Endothelial cell of umbilical vein (primary cell): ENCODE data around the gene ITGB3. TPM values are rescaled to one million over a fixed set of nuclear protein-coding genes. Genes with fewer than 3 reads are reported as not detected.

Experiments used
- BruUV-seq: library from RNA; stranded (reverse); fragments of 400-500 nt; replicated peaks from 2 replicates; lab custom pipeline; 2021; lab: Mats Ljungman, UMichigan
- CTCF ChIA-PET: fragments of 300-600, 350-600 bp; sonication (Branson Sonifier 250); formaldehyde crosslinking; loops from one replicate; lab custom pipeline; 2021; ENCODE audit warnings: antibody characterized with exemption, inconsistent platforms; lab: Charles Lee
- POLR2A ChIA-PET: fragments of 300-600, 350-600 bp; sonication (Branson Sonifier 250); formaldehyde crosslinking; loops from one replicate; lab custom pipeline; 2021; ENCODE audit warnings: antibody characterized with exemption, inconsistent platforms; lab: Charles Lee
- DNase-seq: peaks from one replicate; pipeline ENCODE4 v3.0.0-alpha.2; 2011; ENCODE audit warnings: low read depth, low spot score
- FAIRE-seq: peaks from 2 replicates; lab custom pipeline; 2011; peaks lifted over from hg19 to GRCh38; lab: Jason Lieb, UNC
- H2AFZ ChIP-seq: 2 replicates; pipeline ENCODE4 v1.6.0; 2012; ENCODE audit warnings: low read depth, low read length, control low read depth, inconsistent platforms
- H3K27ac ChIP-seq: 2 replicates; pipeline ENCODE4 v1.5.1; 2011; ENCODE audit warnings: low read depth, mild to moderate bottlenecking, control low read depth, low read length, moderate library complexity; ENCODE audit not compliant: insufficient read depth
- H3K27me3 ChIP-seq, 2 experiments: 2 replicates each; pipeline versions ENCODE4 v1.6.0 to v1.6.1; 2011; ENCODE audit warnings: low read length in 2 of 2, mixed read lengths in 1 of 2; ENCODE audit not compliant: control insufficient read depth in 2 of 2, insufficient read depth in 2 of 2
- H3K36me3 ChIP-seq, 2 experiments: 2 replicates in 1 of 2; 3 replicates in 1 of 2; pipeline ENCODE4 v1.5.1; 2011; ENCODE audit warnings: low read length in 2 of 2, mild to moderate bottlenecking in 1 of 2, moderate library complexity in 1 of 2; ENCODE audit not compliant: control insufficient read depth in 2 of 2, insufficient read depth in 2 of 2; ENCODE audit errors: extremely low read depth in 1 of 2
- H3K4me1 ChIP-seq: 3 replicates; pipeline ENCODE4 v1.5.1; 2011; ENCODE audit warnings: mild to moderate bottlenecking, low read length; ENCODE audit not compliant: control insufficient read depth, insufficient read depth; ENCODE audit errors: extremely low read depth
- H3K4me2 ChIP-seq: 2 replicates; pipeline ENCODE4 v1.6.1; 2011; ENCODE audit warnings: low read length, control low read depth, mixed read lengths; ENCODE audit not compliant: insufficient read depth
- H3K4me3 ChIP-seq, 3 experiments: fragments of 200-600 bp in 1 of 3; sonication (generic), shearing (Covaris generic) in 1 of 3; replicated peaks in 1 of 3; 2 replicates each; pipeline ENCODE4 v1.5.1; 2011 to 2016; ENCODE audit warnings: control low read depth in 3 of 3, low read length in 3 of 3, mild to moderate bottlenecking in 2 of 3, inconsistent platforms in 1 of 3, low read depth in 1 of 3, moderate library complexity in 1 of 3; ENCODE audit not compliant: insufficient read depth in 1 of 3
- H3K79me2 ChIP-seq: 2 replicates; pipeline ENCODE4 v1.6.0; 2012; ENCODE audit warnings: low read length, inconsistent platforms; ENCODE audit not compliant: control insufficient read depth, insufficient read depth
- H3K9ac ChIP-seq: replicated peaks from 2 replicates; pipeline ENCODE3; 2011; ENCODE audit warnings: low read length, control low read depth; ENCODE audit not compliant: insufficient read depth; ENCODE audit errors: extremely low read depth
- H3K9me1 ChIP-seq: replicated peaks from 3 replicates; pipeline ENCODE4 v1.6.0; 2011; ENCODE audit warnings: mild to moderate bottlenecking, low read length; ENCODE audit not compliant: control insufficient read depth, insufficient read depth; ENCODE audit errors: extremely low read depth
- H3K9me3 ChIP-seq: replicated peaks from 2 replicates; pipeline ENCODE4 v1.5.1; 2012; ENCODE audit warnings: low read length, inconsistent platforms; ENCODE audit not compliant: control insufficient read depth, insufficient read depth
- H4K20me1 ChIP-seq: replicated peaks from 2 replicates; pipeline ENCODE3; 2011; ENCODE audit warnings: mild to moderate bottlenecking, low read length; ENCODE audit not compliant: control insufficient read depth, insufficient read depth; ENCODE audit errors: extremely low read depth
- CTCF ChIP-seq, 2 donors: IDR thresholded peaks; 1 replicate in 1 of 2; 2 replicates in 1 of 2; pipeline ENCODE4 v1.5.1; 2011; ENCODE audit warnings: low read length in 2 of 2, mild to moderate bottlenecking in 2 of 2, moderate library complexity in 2 of 2, control low read depth in 1 of 2, inconsistent platforms in 1 of 2, low read depth in 1 of 2; ENCODE audit not compliant: insufficient read depth in 1 of 2; ENCODE audit errors: extremely low read depth in 1 of 2
- FOS ChIP-seq: IDR thresholded peaks from 2 replicates; pipeline ENCODE4 v1.6.1; 2011; ENCODE audit warnings: mild to moderate bottlenecking, low read length, moderate library complexity, borderline replicate concordance; ENCODE audit not compliant: insufficient read depth
- GATA2 ChIP-seq: IDR thresholded peaks from 2 replicates; pipeline ENCODE4 v1.7.0; 2011; ENCODE audit warnings: low read depth, mild to moderate bottlenecking, moderate library complexity, mixed read lengths, low read length; ENCODE audit not compliant: insufficient read length, insufficient read depth
- JUN ChIP-seq: IDR thresholded peaks from 2 replicates; pipeline ENCODE4 v1.6.1; 2011; ENCODE audit warnings: borderline replicate concordance, low read depth; ENCODE audit not compliant: insufficient read length, insufficient read depth
- MYC ChIP-seq: IDR thresholded peaks from one replicate; pipeline ENCODE4 v1.6.1; 2011; ENCODE audit warnings: mild to moderate bottlenecking, low read depth, low read length
- POLR2A ChIP-seq: IDR thresholded peaks from 2 replicates; pipeline ENCODE4 v1.6.1; 2012; ENCODE audit warnings: low read depth, mild to moderate bottlenecking, control low read depth, low read length
- POLR2AphosphoS5 ChIP-seq: IDR thresholded peaks from 2 replicates; pipeline ENCODE4 v1.6.1; 2012; ENCODE audit warnings: low read depth, mild to moderate bottlenecking, control low read depth, low read length, moderate library complexity; ENCODE audit not compliant: insufficient read depth
- dilution Hi-C: fragments of 300-500 bp; cut with MboI; formaldehyde crosslinking; loops from one replicate; pipeline ENCODE4 v1.15.0; 2019; ENCODE audit warnings: low sequenced_read_pairs; ENCODE audit not compliant: extremely low pct_ligation_motif_present
- intact Hi-C: fragments of 100-400 bp; cut with micrococcal nuclease; formaldehyde crosslinking; loops from one replicate; pipeline ENCODE4 v1.10.0; 2022
- polyA plus RNA-seq, 4 experiments: library from polyadenylated mRNA; depleted of rRNA in 3 of 4; stranded (reverse) in 3 of 4; unstranded in 1 of 4; fragments of >200 nt; gene quantifications; 2 replicates each; pipeline versions ENCODE4 v1.2.1 to v1.2.3, GENCODE V29; 2011 to 2012; ENCODE audit warnings: missing spikeins in 1 of 4
- total RNA-seq: library from RNA; stranded (reverse); gene quantifications from 2 replicates; pipeline ENCODE4 v1.2.3, GENCODE V29; 2021

ITGB3 gene
- total and polyA plus RNA-seq, 2 donors (not counting 3 experiments of a cell fraction or from before 2014, with no cell fraction given) = 55.8 to 60.0 TPM

GRCh38 chr17:47305302-47305923, 51.8 kb downstream of the ITGB3 start:
- Histone ChIP-seq H3K9me1 (no peaks in the 10 kb centered on the region), H3K9ac (peak overlapping the region; percentile 77), H3K4me1 (peaks cover 22% of the 10 kb centered on the region), H3K79me2 (no peaks in the 10 kb centered on the region), H2AFZ (no peak overlapping the region), H3K4me3 (peak overlapping the region in 1 of 3 experiments; percentile 1), H3K4me2 (peak overlapping the region; percentile 69), H3K36me3 (peaks cover 9 to 33% of the 10 kb centered on the region in 2 experiments), H3K27me3 (no peaks in the 10 kb centered on the region), H3K9me3 (no peaks in the 10 kb centered on the region), H3K27ac (peak overlapping the region; percentile 93), H4K20me1 (no peaks in the 10 kb centered on the region)
- BruUV-seq = TSS peak; percentile 22
- POLR2A ChIA-PET = interaction anchor here (0.7 to 2.0 kb wide), 4 partner anchors 10 to 80 kb away, joined by 3 to 7 read pairs (median 6); no protein-coding TSS in a partner anchor
- peak; percentile 98 for DNase-seq
- dilution Hi-C loops = no loop called here
- CTCF ChIA-PET = interaction anchor here (0.7 to 2.5 kb wide), 14 partner anchors 8 to 125 kb away, joined by 3 to 27 read pairs (median 4); partner anchors contain the start of gene ITGB3
- peak; percentile 83 for TF ChIP-seq POLR2AphosphoS5
- TF ChIP-seq FOS = peak; percentile 64
- no peak for TF ChIP-seq POLR2A
- TF ChIP-seq GATA2 = peak; percentile 87
- no peak for TF ChIP-seq MYC
- no peak for TF ChIP-seq CTCF (IDR thresholded peaks at IDR 0.05; ENCODE audit: extremely low read depth in 1 of 2, insufficient read depth in 1 of 2, low read depth in 1 of 2, low read length in 2 of 2)
- peak; percentile 87 for TF ChIP-seq JUN
- peak; percentile 99 for FAIRE-seq
- intact Hi-C loops = loop anchor here (1.0 kb wide), 5 partner anchors 10 to 65 kb away; partner anchors contain the start of gene ITGB3
